KMS-11 (cell line): Measurements from ENCODE around the gene FGFBP3.

Source experiments
- H2AFZ ChIP-seq: fragments of 200-600 bp; sonication (generic); 2 replicates; pipeline ENCODE4 v1.6.1; 2016; ENCODE audit warnings: antibody characterized with exemption, mixed run types, low read depth
- H3K27ac ChIP-seq: fragments of 200-600 bp; sonication (generic); 2 replicates; pipeline ENCODE4 v1.6.1; 2016; ENCODE audit warnings: mild to moderate bottlenecking, mixed run types
- H3K27me3 ChIP-seq: fragments of 200-600 bp; sonication (generic); 2 replicates; pipeline ENCODE4 v1.6.1; 2017; ENCODE audit warnings: mild to moderate bottlenecking, low read depth, mixed run types, moderate library complexity; ENCODE audit not compliant: insufficient read depth
- H3K36me3 ChIP-seq: fragments of 200-600 bp; sonication (generic); 2 replicates; pipeline ENCODE4 v1.6.1; 2017; ENCODE audit warnings: mild to moderate bottlenecking, mixed run types; ENCODE audit not compliant: insufficient read depth
- H3K4me1 ChIP-seq: fragments of 200-600 bp; sonication (generic); 2 replicates; pipeline ENCODE4 v1.6.1; 2016; ENCODE audit warnings: mild to moderate bottlenecking, low read depth, mixed run types; ENCODE audit not compliant: poor library complexity, severe bottlenecking
- H3K4me2 ChIP-seq: fragments of 200-600 bp; sonication (generic); 2 replicates; pipeline ENCODE4 v1.7.0; 2016; ENCODE audit warnings: mild to moderate bottlenecking, mixed run types
- H3K4me3 ChIP-seq: fragments of 200-600 bp; sonication (generic); IDR thresholded peaks from 2 replicates; pipeline ENCODE4 v1.6.1; 2017; ENCODE audit warnings: low read depth, low read length, mixed read lengths; ENCODE audit not compliant: insufficient read depth
- H3K79me2 ChIP-seq: fragments of 200-600 bp; sonication (generic); 2 replicates; pipeline ENCODE4 v1.6.1; 2016; ENCODE audit warnings: low read depth, mixed run types; ENCODE audit not compliant: insufficient read depth
- H3K9ac ChIP-seq: fragments of 200-600 bp; sonication (generic); 2 replicates; pipeline ENCODE4 v1.6.1; 2016; ENCODE audit warnings: mild to moderate bottlenecking, mixed run types
- H4K20me1 ChIP-seq: fragments of 200-600 bp; sonication (generic); 2 replicates; pipeline ENCODE4 v1.6.1; 2016; ENCODE audit warnings: mild to moderate bottlenecking, mixed run types; ENCODE audit not compliant: insufficient read depth
- TF ChIP-seq, protein P1 (sequence below): fragments of 200-600 bp; sonication (generic); conservative IDR thresholded peaks from 2 replicates; pipeline ENCODE4 v1.6.1; 2017; ENCODE audit warnings: low read depth, mild to moderate bottlenecking, antibody characterized with exemption, low read length, moderate library complexity, mixed read lengths

Gene FGFBP3

GRCh38 chr10:91924212-91925021 is 15.1 kb upstream of the FGFBP3 start:
- Histone ChIP-seq H4K20me1 (peaks cover 7% of the 10 kb centered on the region), H3K4me2 (peak overlapping the region; percentile 75), H3K27ac (peak overlapping the region; percentile 97), H3K27me3 (no peaks in the 10 kb centered on the region), H3K9ac (peak overlapping the region; percentile 86), H3K4me3 (no peak overlapping the region), H3K79me2 (peaks cover 58% of the 10 kb centered on the region), H3K4me1 (peaks cover 42% of the 10 kb centered on the region), H3K36me3 (no peaks in the 10 kb centered on the region), H2AFZ (peak overlapping the region; percentile 89)
- TF ChIP-seq, protein P1, sequence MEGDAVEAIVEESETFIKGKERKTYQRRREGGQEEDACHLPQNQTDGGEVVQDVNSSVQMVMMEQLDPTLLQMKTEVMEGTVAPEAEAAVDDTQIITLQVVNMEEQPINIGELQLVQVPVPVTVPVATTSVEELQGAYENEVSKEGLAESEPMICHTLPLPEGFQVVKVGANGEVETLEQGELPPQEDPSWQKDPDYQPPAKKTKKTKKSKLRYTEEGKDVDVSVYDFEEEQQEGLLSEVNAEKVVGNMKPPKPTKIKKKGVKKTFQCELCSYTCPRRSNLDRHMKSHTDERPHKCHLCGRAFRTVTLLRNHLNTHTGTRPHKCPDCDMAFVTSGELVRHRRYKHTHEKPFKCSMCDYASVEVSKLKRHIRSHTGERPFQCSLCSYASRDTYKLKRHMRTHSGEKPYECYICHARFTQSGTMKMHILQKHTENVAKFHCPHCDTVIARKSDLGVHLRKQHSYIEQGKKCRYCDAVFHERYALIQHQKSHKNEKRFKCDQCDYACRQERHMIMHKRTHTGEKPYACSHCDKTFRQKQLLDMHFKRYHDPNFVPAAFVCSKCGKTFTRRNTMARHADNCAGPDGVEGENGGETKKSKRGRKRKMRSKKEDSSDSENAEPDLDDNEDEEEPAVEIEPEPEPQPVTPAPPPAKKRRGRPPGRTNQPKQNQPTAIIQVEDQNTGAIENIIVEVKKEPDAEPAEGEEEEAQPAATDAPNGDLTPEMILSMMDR: no peak

GRCh38 chr10:91923371-91924211 is 14.3 kb upstream of the FGFBP3 start, which contains the start of gene BTAF1:
Gene BTAF1 (plus strand): TSS chr10:91923770. CDS start chr10:91924077, 307 bp downstream.
- Histone ChIP-seq H3K9ac (peak within 1 kb of the TSS; percentile 86), H3K4me3 (no peak within 1 kb of the TSS), H3K27me3 (no peaks in the 10 kb centered on the region), H3K4me2 (peak within 1 kb of the TSS; percentile 91), H4K20me1 (peaks cover 7% of the 10 kb centered on the region), H3K79me2 (peaks cover 49% of the 10 kb centered on the region), H3K36me3 (no peaks in the 10 kb centered on the region), H3K27ac (peak within 1 kb of the TSS; percentile 97), H3K4me1 (peaks cover 41% of the 10 kb centered on the region), H2AFZ (peak within 1 kb of the TSS; percentile 89)
- TF ChIP-seq, protein P1: no peak

- TF ChIP-seq, protein P1: no peak
- Histone ChIP-seq H3K27me3 (no peaks in the 10 kb centered on the region), H3K4me1 (peaks cover 6% of the 10 kb centered on the region), H3K4me2 (no peak overlapping the region), H3K79me2 (peaks cover 10% of the 10 kb centered on the region; the same call in 1 of the 2 replicates), H2AFZ (no peak overlapping the region), H3K9ac (no peak overlapping the region), H3K27ac (no peak overlapping the region), H4K20me1 (no peaks in the 10 kb centered on the region), H3K4me3 (no peak overlapping the region), H3K36me3 (no peaks in the 10 kb centered on the region)
Measured at GRCh38 chr10:91919651-91920050, 10.4 kb upstream of the FGFBP3 start.

DNA sequence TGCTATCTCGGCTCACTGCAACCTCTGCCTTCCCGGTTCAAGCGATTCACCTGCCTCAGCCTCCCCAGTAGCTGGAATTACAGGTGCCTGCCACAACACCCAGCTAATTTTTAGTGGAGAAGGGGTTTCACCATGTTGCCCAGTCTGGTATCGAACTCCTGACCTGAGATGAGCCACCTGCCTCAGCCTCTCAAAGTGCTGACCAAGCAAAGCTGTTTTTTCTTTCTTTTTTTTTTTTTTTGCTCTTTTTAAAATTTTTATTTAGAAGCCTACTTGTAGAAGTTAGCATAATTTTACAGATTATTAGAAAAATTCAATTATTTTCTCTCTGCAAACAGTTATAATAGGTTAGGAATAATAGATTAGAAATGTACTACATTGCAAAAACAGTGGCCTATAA is 1.2 kb upstream of the FGFBP3 start:
- no peaks in the 10 kb centered on the region for H3K36me3 ChIP-seq
- peaks cover 23% of the 10 kb centered on the region for H3K4me1 ChIP-seq
- no peaks in the 10 kb centered on the region for H3K79me2 ChIP-seq
- no peaks in the 10 kb centered on the region for H4K20me1 ChIP-seq
- no peak overlapping the region for H3K4me3 ChIP-seq
- H3K9ac ChIP-seq: no peak overlapping the region
- H2AFZ ChIP-seq: peak overlapping the region; percentile 74; the same call in 1 of the 2 replicates
- H3K27ac ChIP-seq: no peak overlapping the region
- peak overlapping the region; percentile 79; the same call in 1 of the 2 replicates for H3K4me2 ChIP-seq
- TF ChIP-seq, protein P1: no peak
- no peaks in the 10 kb centered on the region for H3K27me3 ChIP-seq
